ENCODE measurements around the gene SLC7A5. TPM values are rescaled to one million over a fixed set of nuclear protein-coding genes. Genes with fewer than 3 reads are reported as not detected.

Gene SLC7A5
- total RNA-seq, 2 experiments from 2014 or later = 140 to 283 TPM

DNA sequence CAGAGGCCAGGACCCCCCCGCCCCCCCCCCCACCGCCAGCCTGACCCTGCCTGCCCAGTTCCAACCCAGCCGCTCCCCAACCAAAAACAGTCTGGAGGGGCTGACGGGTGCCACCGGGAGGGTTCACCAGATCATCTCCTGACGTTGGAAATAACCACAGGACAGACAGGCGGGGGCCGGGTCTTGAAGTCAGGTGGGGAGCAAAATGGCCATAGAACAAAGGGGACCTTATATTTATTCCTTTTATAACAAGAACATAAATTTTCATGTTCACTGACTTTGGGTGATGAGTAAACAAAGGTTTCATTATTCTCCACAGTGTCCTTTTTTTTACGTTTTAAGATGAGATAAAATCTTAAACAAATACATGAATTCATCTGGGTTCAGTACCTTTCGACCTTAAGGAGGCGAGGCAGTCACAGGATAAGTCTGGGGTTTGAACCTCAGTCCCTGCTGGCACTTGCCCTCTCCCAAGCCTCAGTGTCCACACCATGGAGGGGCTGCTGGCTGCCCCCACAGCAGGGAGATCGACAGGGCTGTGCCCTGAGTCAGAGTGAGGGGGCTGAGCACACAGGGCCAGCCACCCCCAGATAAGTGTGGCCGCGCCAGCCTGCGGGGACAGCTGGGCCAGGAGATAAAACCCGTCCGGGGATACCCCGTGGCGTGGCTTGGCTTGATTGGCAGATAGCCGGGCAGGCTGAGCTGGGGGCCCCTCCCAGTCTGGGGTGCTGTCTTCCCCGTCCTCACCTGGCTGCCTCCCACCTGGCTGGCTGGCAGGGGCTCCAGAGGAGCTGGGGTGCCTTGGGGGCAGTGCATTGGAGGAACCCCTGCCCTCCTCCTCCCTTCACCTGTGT, 15.0 kb downstream of the SLC7A5 start:
- peak overlapping the region; percentile 58 for H3K4me3 ChIP-seq (ENCODE audit: low read depth, low read length, poor library complexity, severe bottlenecking)
- TSS peak; percentile 99 for BruUV-seq (replicated peaks)
- ChIA-PET POLR2A (interaction anchor here (0.7 to 4.0 kb wide), 4 partner anchors 11 to 74 kb away, joined by 3 to 34 read pairs (median 4); no protein-coding TSS in a partner anchor), CTCF (ENCODE audit: unreplicated experiment) (no interaction called here)
- intact Hi-C loops (cut with micrococcal nuclease; ENCODE audit: unreplicated experiment) = no loop called here
- peaks cover 14% of the 10 kb centered on the region; the same call in 1 of the 2 replicates for H4K20me1 ChIP-seq (ENCODE audit: insufficient read depth, low read length)
- H3K27ac ChIP-seq (ENCODE audit: low read depth, low read length, poor library complexity, severe bottlenecking) = peak overlapping the region; percentile 85
- peaks cover 99% of the 10 kb centered on the region for H3K4me1 ChIP-seq (ENCODE audit: insufficient read depth, low read length, poor library complexity, severe bottlenecking)
- H3K9me2 ChIP-seq (ENCODE audit: insufficient read depth, low read length) = no peaks in the 10 kb centered on the region
- peak overlapping the region; percentile 72 for H3K4me2 ChIP-seq (ENCODE audit: low read length)
- peaks cover 92% of the 10 kb centered on the region for H3K79me2 ChIP-seq (ENCODE audit: insufficient read depth, low read depth, low read length)
- no peak overlapping the region for H2AFZ ChIP-seq (ENCODE audit: low read length)
- H3K9me3 ChIP-seq (ENCODE audit: low read length) = no peaks in the 10 kb centered on the region
- peaks cover 92% of the 10 kb centered on the region for H3K36me3 ChIP-seq (ENCODE audit: insufficient read depth, low read length)
- no peak for DNase-seq (ENCODE audit: low spot score)
- TF ChIP-seq, protein P1, sequence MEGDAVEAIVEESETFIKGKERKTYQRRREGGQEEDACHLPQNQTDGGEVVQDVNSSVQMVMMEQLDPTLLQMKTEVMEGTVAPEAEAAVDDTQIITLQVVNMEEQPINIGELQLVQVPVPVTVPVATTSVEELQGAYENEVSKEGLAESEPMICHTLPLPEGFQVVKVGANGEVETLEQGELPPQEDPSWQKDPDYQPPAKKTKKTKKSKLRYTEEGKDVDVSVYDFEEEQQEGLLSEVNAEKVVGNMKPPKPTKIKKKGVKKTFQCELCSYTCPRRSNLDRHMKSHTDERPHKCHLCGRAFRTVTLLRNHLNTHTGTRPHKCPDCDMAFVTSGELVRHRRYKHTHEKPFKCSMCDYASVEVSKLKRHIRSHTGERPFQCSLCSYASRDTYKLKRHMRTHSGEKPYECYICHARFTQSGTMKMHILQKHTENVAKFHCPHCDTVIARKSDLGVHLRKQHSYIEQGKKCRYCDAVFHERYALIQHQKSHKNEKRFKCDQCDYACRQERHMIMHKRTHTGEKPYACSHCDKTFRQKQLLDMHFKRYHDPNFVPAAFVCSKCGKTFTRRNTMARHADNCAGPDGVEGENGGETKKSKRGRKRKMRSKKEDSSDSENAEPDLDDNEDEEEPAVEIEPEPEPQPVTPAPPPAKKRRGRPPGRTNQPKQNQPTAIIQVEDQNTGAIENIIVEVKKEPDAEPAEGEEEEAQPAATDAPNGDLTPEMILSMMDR (conservative IDR thresholded peaks at IDR 0.05; ENCODE audit: low read length) = no peak

DNA sequence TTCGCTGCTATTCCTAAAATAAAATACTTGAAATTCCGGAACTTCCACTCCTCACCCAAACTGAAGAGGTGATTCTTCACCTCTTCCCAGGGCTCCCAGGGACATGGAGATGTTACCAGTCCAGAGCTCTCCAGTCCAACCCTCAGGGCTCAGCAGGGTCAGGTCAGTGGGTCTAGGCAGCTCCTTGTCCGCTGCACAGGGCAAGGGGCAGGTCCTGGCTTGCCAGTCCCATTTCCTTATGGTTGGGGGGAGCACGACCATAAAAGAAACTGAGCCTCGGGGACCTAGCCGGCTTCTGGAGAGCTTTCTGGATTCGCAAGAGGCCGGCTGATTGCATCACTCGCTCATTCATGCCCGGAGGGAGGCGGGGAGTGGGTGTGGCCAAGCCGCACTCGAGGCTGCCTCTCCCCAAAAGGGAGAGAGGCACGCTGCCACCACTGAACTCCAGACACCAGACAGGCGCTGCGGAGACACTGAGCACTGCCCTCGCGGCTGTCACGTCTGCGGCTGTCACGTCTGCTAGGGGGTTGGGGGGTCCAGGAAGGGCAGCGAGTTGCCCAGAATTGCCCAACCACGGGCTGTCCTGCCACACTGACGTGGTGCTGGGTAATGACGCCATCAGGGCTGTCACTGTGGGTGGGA, 15.8 kb downstream of the SLC7A5 start:
- Histone ChIP-seq H3K4me3 (ENCODE audit: low read depth, low read length, poor library complexity, severe bottlenecking) (peak overlapping the region; percentile 53), H3K79me2 (ENCODE audit: insufficient read depth, low read depth, low read length) (peaks cover 92% of the 10 kb centered on the region), H3K9me2 (ENCODE audit: insufficient read depth, low read length) (no peaks in the 10 kb centered on the region), H3K9me3 (ENCODE audit: low read length) (no peaks in the 10 kb centered on the region), H3K4me2 (ENCODE audit: low read length) (peak overlapping the region; percentile 72), H3K27ac (ENCODE audit: low read depth, low read length, poor library complexity, severe bottlenecking) (peak overlapping the region; percentile 85), H3K36me3 (ENCODE audit: insufficient read depth, low read length) (peaks cover 92% of the 10 kb centered on the region), H2AFZ (ENCODE audit: low read length) (no peak overlapping the region), H4K20me1 (ENCODE audit: insufficient read depth, low read length) (peaks cover 21% of the 10 kb centered on the region; the same call in 1 of the 2 replicates), H3K4me1 (ENCODE audit: insufficient read depth, low read length, poor library complexity, severe bottlenecking) (peaks cover 91% of the 10 kb centered on the region)
- POLR2A ChIA-PET = interaction anchor here (0.6 to 4.0 kb wide), 6 partner anchors 11 to 97 kb away, joined by 3 to 34 read pairs (median 4); no protein-coding TSS in a partner anchor
- TF ChIP-seq EZH2phosphoT487 (IDR thresholded peaks at IDR 0.05; ENCODE audit: borderline replicate concordance, low read depth, low read length) = no peak
- TF ChIP-seq, protein P1 (conservative IDR thresholded peaks at IDR 0.05; ENCODE audit: low read length) = no peak
- intact Hi-C loops (cut with micrococcal nuclease; ENCODE audit: unreplicated experiment) = no loop called here
- no TSS peak for BruUV-seq (replicated peaks)
- CTCF ChIA-PET (ENCODE audit: unreplicated experiment) = no interaction called here
- DNase-seq (ENCODE audit: low spot score) = peak; percentile 95
